SK-N-SH treated with all-trans-retinoic acid at 6 μM for 48 hours (cell line): ENCODE measurements around the gene TSSK3.

Experiments
- ATAC-seq: fragments of 200-7000 bp; cut with Tn5 transposase; 3 replicates; pipeline ENCODE4 v1.9.1; 2020; ENCODE audit warnings: mild to moderate bottlenecking, moderate library complexity
- ARNTL ChIP-seq: fragments of 450-650 bp; formaldehyde crosslinking; IDR thresholded peaks from 2 replicates; pipeline ENCODE4 v1.5.0; 2020; ENCODE audit warnings: low read depth, mild to moderate bottlenecking, moderate library complexity, borderline replicate concordance
- BACH2 ChIP-seq: fragments of 250-450 bp; sonication (Bioruptor Pico); IDR thresholded peaks from 2 replicates; pipeline ENCODE4 v1.9.0; 2021; ENCODE audit warnings: mild to moderate bottlenecking, borderline replicate concordance
- ESRRG ChIP-seq: fragments of 250-450 bp; sonication (Bioruptor Pico); IDR thresholded peaks from 2 replicates; pipeline ENCODE4 v1.6.1; 2021; ENCODE audit warnings: mild to moderate bottlenecking
- GLIS3 ChIP-seq: fragments of 250-450 bp; sonication (Bioruptor Pico); IDR thresholded peaks from 2 replicates; pipeline ENCODE4 v1.5.0; 2020; ENCODE audit warnings: mild to moderate bottlenecking, moderate library complexity
- ISL1 ChIP-seq: fragments of 250-450 bp; sonication (Bioruptor Pico); IDR thresholded peaks from 2 replicates; pipeline ENCODE4 v2.1.2; 2022; ENCODE audit warnings: mild to moderate bottlenecking, moderate library complexity
- OSR1 ChIP-seq: fragments of 250-450 bp; sonication (Bioruptor Pico); IDR thresholded peaks from 2 replicates; pipeline ENCODE4 v1.8.0; 2022; ENCODE audit warnings: moderate library complexity, mild to moderate bottlenecking, inconsistent platforms
- PATZ1 ChIP-seq: fragments of 250-450 bp; sonication (Bioruptor Pico); IDR thresholded peaks from 2 replicates; pipeline ENCODE4 v1.8.0; 2020; ENCODE audit warnings: mild to moderate bottlenecking, moderate library complexity, borderline replicate concordance
- PPARA ChIP-seq: fragments of 250-450 bp; sonication (Bioruptor Pico); IDR thresholded peaks from 2 replicates; pipeline ENCODE4 v1.5.0; 2020; ENCODE audit warnings: mild to moderate bottlenecking, borderline replicate concordance
- RARB ChIP-seq: fragments of 250-450 bp; sonication (Bioruptor Pico); IDR thresholded peaks from 2 replicates; pipeline ENCODE4 v1.8.0; 2021; ENCODE audit warnings: mild to moderate bottlenecking, moderate library complexity
- SNAI2 ChIP-seq: fragments of 250-450 bp; sonication (Bioruptor Pico); IDR thresholded peaks from 2 replicates; pipeline ENCODE4 v1.5.0; 2020; ENCODE audit warnings: mild to moderate bottlenecking, moderate library complexity
- TCF4 ChIP-seq: fragments of 250-450 bp; sonication (Bioruptor Pico); IDR thresholded peaks from 2 replicates; pipeline ENCODE4 v1.8.0; 2021; ENCODE audit warnings: mild to moderate bottlenecking, moderate library complexity, borderline replicate concordance
- TOX ChIP-seq: fragments of 250-450 bp; sonication (Bioruptor Pico); IDR thresholded peaks from 2 replicates; pipeline ENCODE4 v1.8.0; 2021; ENCODE audit warnings: mild to moderate bottlenecking, moderate library complexity, borderline replicate concordance
- ZC3H10 ChIP-seq: fragments of 250-450 bp; sonication (Bioruptor Pico); IDR thresholded peaks from 2 replicates; pipeline ENCODE4 v1.5.1; 2021; ENCODE audit warnings: mild to moderate bottlenecking, moderate library complexity
- ZFP3 ChIP-seq: fragments of 250-450 bp; sonication (Bioruptor Pico); IDR thresholded peaks from 2 replicates; pipeline ENCODE4 v1.5.0; 2020; ENCODE audit warnings: mild to moderate bottlenecking, moderate library complexity
- ZFP30 ChIP-seq: fragments of 450-650 bp; formaldehyde crosslinking; IDR thresholded peaks from 2 replicates; pipeline ENCODE4 v1.5.0; 2022; ENCODE audit warnings: mild to moderate bottlenecking, moderate library complexity
- ZNF565 ChIP-seq: fragments of 450-650 bp; formaldehyde crosslinking; conservative IDR thresholded peaks from 2 replicates; pipeline ENCODE4 v1.5.0; 2020; ENCODE audit warnings: low read depth, mild to moderate bottlenecking, moderate library complexity
- ZNF70 ChIP-seq: fragments of 450-650 bp; formaldehyde crosslinking; IDR thresholded peaks from 2 replicates; pipeline ENCODE4 v1.5.0; 2020; ENCODE audit warnings: mild to moderate bottlenecking, moderate library complexity
- TF ChIP-seq, protein P1 (sequence below): fragments of 250-450 bp; sonication (Bioruptor Pico); IDR thresholded peaks from 2 replicates; pipeline ENCODE4 v1.8.0; 2021; ENCODE audit warnings: low read depth, mild to moderate bottlenecking, moderate library complexity, borderline replicate concordance
- TF ChIP-seq, protein P2 (sequence below): fragments of 250-450 bp; sonication (Bioruptor Pico); IDR thresholded peaks from 2 replicates; pipeline ENCODE4 v1.5.1; 2020; ENCODE audit warnings: low read depth, mild to moderate bottlenecking, moderate library complexity
- TF ChIP-seq, protein P3 (sequence below): fragments of 250-450 bp; sonication (Bioruptor Pico); IDR thresholded peaks from 2 replicates; pipeline ENCODE4 v1.5.1; 2021; ENCODE audit warnings: mild to moderate bottlenecking, moderate library complexity

TSSK3 gene

GRCh38 chr1:32329931-32330466 lies 32.3 kb upstream of the TSSK3 start:
- no peak for TF ChIP-seq OSR1
- TF ChIP-seq TOX, result no peak
- TF ChIP-seq, all 23 proteins: peak for 0
- no peak for ATAC-seq

DNA sequence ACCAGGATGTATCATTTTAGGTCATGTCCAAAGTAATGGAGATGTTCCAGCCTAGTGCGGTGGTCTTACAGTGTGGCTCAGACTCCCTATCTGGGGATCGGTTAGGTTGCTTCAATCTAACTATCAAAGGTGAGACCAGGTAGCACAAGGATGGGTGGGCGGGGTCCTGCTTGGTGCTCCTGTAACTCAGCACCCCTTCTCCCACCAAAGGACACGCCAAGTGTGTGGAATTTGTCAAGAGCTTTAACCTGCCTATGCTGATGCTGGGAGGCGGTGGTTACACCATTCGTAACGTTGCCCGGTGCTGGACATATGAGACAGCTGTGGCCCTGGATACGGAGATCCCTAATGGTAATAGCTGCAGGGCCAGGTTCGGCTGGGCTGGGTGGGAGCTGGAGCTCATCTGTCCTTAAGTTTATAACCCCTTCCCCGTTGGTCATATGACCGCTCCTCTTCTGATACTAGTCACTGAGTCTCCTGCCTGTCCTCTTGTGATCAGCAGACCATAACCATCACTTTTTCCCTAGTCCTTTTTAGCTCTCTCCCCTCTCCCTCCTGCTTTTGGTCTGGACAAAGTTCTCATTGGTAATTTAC lies 31.7 kb upstream of the TSSK3 start:
- TF ChIP-seq PATZ1 (no peak), BACH2 (CRISPR knock-in tag) (no peak)
- ATAC-seq, result no peak

- ATAC-seq, result no peak
- TF ChIP-seq, protein P1, sequence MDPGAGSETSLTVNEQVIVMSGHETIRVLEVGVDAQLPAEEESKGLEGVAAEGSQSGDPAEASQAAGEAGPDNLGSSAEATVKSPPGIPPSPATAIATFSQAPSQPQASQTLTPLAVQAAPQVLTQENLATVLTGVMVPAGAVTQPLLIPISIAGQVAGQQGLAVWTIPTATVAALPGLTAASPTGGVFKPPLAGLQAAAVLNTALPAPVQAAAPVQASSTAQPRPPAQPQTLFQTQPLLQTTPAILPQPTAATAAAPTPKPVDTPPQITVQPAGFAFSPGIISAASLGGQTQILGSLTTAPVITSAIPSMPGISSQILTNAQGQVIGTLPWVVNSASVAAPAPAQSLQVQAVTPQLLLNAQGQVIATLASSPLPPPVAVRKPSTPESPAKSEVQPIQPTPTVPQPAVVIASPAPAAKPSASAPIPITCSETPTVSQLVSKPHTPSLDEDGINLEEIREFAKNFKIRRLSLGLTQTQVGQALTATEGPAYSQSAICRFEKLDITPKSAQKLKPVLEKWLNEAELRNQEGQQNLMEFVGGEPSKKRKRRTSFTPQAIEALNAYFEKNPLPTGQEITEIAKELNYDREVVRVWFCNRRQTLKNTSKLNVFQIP (CRISPR knock-in tag), result no peak
- TF ChIP-seq BACH2 (CRISPR knock-in tag) (no peak), ZNF70 (no peak), ZNF565 (CRISPR knock-in tag) (no peak), ARNTL (CRISPR knock-in tag) (no peak), ZC3H10 (CRISPR knock-in tag) (no peak), ESRRG (no peak), PPARA (CRISPR knock-in tag) (no peak), TOX (no peak)
These were observed 30.8 kb upstream of the TSSK3 start for GRCh38 chr1:32331549-32331948.

DNA sequence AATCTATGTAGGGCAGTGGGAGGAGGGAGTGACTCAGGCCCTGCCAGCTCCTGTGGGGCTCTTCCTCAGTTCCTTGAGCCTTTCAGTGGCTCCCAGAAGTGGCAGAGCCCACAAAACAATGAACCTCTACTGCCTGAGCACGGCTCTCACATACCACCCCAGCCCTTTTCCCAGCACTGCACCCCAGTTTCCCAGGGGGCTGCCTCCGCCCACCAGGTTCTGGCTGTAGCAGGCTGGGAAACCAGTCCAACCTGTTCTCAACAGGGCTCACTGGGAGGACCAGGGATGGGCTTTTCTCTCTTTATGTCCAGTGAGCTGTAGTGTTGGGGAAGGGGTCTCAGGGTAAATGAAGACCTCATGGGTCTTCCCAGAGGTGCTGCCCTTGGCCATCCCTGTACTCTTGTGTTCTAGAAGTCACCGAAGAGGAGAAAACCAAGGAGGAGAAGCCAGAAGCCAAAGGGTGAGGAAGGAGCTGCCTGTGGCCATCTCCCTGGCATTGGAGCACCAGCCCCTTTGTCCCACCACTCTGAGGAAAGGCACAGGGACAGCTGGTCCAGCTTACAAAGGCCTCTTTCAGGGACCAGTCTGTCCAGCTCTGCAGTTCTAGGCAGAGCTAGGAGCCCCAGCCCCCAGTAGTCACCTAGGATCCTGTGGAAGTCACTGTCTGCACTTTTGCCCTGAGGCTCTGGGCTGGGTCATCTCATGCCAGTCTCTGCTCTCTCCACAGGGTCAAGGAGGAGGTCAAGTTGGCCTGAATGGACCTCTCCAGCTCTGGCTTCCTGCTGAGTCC lies 29.9 kb upstream of the TSSK3 start:
- TF ChIP-seq, protein P1 (CRISPR knock-in tag), result no peak
- no peak for TF ChIP-seq PATZ1
- TF ChIP-seq ISL1 (CRISPR knock-in tag), result no peak
- TF ChIP-seq, protein P2, sequence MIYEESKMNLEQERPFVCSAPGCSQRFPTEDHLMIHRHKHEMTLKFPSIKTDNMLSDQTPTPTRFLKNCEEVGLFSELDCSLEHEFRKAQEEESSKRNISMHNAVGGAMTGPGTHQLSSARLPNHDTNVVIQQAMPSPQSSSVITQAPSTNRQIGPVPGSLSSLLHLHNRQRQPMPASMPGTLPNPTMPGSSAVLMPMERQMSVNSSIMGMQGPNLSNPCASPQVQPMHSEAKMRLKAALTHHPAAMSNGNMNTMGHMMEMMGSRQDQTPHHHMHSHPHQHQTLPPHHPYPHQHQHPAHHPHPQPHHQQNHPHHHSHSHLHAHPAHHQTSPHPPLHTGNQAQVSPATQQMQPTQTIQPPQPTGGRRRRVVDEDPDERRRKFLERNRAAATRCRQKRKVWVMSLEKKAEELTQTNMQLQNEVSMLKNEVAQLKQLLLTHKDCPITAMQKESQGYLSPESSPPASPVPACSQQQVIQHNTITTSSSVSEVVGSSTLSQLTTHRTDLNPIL (CRISPR knock-in tag), result no peak
- no peak for TF ChIP-seq SNAI2 (CRISPR knock-in tag)
- TF ChIP-seq GLIS3 (CRISPR knock-in tag), result no peak
- TF ChIP-seq TCF4 (CRISPR knock-in tag), result no peak
- TF ChIP-seq, protein P3, sequence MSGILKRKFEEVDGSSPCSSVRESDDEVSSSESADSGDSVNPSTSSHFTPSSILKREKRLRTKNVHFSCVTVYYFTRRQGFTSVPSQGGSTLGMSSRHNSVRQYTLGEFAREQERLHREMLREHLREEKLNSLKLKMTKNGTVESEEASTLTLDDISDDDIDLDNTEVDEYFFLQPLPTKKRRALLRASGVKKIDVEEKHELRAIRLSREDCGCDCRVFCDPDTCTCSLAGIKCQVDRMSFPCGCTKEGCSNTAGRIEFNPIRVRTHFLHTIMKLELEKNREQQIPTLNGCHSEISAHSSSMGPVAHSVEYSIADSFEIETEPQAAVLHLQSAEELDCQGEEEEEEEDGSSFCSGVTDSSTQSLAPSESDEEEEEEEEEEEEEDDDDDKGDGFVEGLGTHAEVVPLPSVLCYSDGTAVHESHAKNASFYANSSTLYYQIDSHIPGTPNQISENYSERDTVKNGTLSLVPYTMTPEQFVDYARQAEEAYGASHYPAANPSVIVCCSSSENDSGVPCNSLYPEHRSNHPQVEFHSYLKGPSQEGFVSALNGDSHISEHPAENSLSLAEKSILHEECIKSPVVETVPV (CRISPR knock-in tag), result no peak
- TF ChIP-seq ZNF70, result no peak
- TF ChIP-seq ARNTL (CRISPR knock-in tag), result no peak
- TF ChIP-seq ZFP3 (CRISPR knock-in tag), result no peak
- TF ChIP-seq ZFP30 (CRISPR knock-in tag), result no peak
- no peak for TF ChIP-seq ZNF565 (CRISPR knock-in tag)
- TF ChIP-seq ESRRG, result no peak
- no peak for TF ChIP-seq RARB (CRISPR knock-in tag)
- ATAC-seq, result no peak
